Peyer's patch (tissue), 4 donors: ENCODE measurements around the gene ACSL6.

Experiments
- CTCF ChIP-seq, 6 experiments: fragments of 450-650 bp in 4 of 6; fragments of 200-600 bp in 2 of 6; sonication (generic) in 1 of 6; IDR thresholded peaks; one replicate each; pipeline ENCODE4 v1.5.1; 2017 to 2019; ENCODE audit warnings: antibody characterized with exemption in 6 of 6, mild to moderate bottlenecking in 3 of 6, moderate library complexity in 1 of 6
- POLR2A ChIP-seq, 2 donors: fragments of 450-650 bp; IDR thresholded peaks; one replicate each; pipeline ENCODE4 v1.5.1; 2017; ENCODE audit warnings: antibody characterized with exemption in 2 of 2, mild to moderate bottlenecking in 2 of 2, moderate library complexity in 2 of 2

GRCh38 chr5:132024789-132025402 lies 13.4 kb upstream of the ACSL6 start:
- TF ChIP-seq POLR2A (IDR thresholded peaks at IDR 0.05) (no peak), CTCF (IDR thresholded peaks at IDR 0.05) (no peak)
